G401 (cell line): ENCODE measurements around the gene IQCE. TPM values are rescaled to one million over a fixed set of nuclear protein-coding genes. Genes with fewer than 3 reads are reported as not detected.
"Not testable (repeated sequence)": the region's sequence is repeated elsewhere in the genome, so short reads cannot be mapped to it uniquely, and the experiment has no call there.

Source experiments
- DNase-seq: peaks from one replicate; pipeline ENCODE4 v3.0.0-alpha.2; 2015; ENCODE audit warnings: low spot score
- in situ Hi-C: cut with HindIII; loops from 2 replicates; pipeline ENCODE4 v1.10.0; 2016; ENCODE audit warnings: low sequenced_read_pairs, mixed read lengths
- total RNA-seq: library from RNA; depleted of rRNA; stranded (reverse); fragments of >200 nt; shearing (Covaris generic); gene quantifications from 2 replicates; pipeline ENCODE4 v1.2.3, GENCODE V29; 2014

The IQCE gene
- total RNA-seq, 1 experiment from 2014 or later, result 21.6 TPM

GRCh38 chr7:2530071-2530987, 28.4 kb upstream of the IQCE start:
- in situ Hi-C loops, result no loop called here

DNA sequence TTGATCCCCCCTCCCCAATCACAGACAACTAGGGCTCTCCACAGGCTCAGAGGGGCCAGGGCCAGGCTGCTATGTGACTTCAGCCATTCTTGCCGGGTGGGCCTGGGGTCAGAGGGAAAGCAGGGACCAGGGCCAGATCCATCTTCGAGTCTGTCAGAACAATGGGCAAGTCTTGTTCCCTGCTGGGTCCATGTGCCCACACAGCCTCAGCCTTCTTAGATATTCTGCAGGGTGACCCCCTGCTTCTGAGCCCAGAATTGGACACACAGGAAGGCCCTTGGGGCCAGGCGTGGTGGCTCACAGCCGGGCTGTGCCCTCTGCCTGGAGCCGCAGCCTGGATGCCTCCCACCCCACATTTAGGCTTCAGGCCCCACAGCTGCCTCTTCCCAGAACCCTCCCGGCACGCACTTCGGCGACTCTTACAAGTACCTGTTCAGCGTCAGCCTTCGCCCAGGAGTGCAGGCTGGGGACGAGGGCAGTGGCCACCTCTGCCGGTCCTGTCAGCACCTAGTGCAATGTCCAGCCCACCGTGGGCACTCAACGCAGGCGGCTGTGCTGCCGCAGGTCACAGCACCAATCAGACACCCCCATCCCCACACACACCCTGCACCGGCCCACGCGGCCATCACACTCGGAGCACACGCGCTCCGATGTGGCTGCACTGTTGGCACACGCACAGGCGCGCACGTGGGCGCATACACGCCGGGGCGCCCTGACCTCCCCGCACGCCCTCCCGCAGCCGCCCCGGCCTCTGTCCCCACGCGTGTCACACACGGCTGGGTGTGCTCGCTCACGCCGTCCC, 27.6 kb upstream of the IQCE start:
- in situ Hi-C loops, DNase-seq: not testable (repeated sequence)

More at GRCh38 chr7:2530071-2530987, 28.4 kb upstream of the IQCE start:
- no peak for DNase-seq

GRCh38 chr7:2531796-2532110, 27.0 kb upstream of the IQCE start:
- DNase-seq, in situ Hi-C loops: not testable (repeated sequence)

GRCh38 chr7:2532199-2532772, 26.5 kb upstream of the IQCE start:
- DNase-seq, in situ Hi-C loops: not testable (repeated sequence)

- DNase-seq, in situ Hi-C loops: not testable (repeated sequence)
These were observed 26.0 kb upstream of the IQCE start for GRCh38 chr7:2532816-2533215.

DNA sequence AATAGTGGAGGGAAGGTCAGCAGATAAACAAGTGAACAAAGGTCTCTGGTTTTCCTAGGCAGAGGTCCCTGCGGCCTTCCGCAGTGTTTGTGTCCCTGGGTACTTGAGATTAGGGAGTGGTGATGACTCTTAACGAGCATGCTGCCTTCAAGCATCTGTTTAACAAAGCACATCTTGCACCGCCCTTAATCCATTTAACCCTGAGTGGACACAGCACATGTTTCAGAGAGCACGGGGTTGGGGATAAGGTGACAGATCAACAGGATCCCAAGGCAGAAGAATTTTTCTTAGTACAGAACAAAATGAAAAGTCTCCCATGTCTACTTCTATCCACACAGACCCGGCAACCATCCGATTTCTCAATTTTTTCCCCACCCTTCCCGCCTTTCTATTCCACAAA, 25.2 kb upstream of the IQCE start:
- DNase-seq, in situ Hi-C loops: not testable (repeated sequence)

DNA sequence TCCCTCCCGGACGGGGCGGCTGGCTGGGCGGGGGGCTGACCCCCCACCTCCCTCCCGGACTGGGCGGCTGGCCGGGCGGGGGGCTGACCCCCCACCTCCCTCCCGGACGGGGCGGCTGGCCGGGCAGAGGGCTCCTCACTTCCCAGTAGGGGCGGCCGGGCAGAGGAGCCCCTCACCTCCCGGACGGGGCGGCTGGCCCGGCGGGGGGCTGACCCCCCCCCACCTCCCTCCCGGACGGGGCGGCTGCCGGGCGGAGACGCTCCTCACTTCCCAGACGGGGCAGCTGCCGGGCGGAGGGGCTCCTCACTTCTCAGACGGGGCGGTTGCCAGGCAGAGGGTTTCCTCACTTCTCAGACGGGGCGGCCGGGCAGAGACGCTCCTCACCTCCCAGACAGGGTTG, 24.6 kb upstream of the IQCE start:
- in situ Hi-C loops, DNase-seq: not testable (repeated sequence)

GRCh38 chr7:2535872-2536627, 22.7 kb upstream of the IQCE start:
- DNase-seq, in situ Hi-C loops: not testable (repeated sequence)

GRCh38 chr7:2537981-2538851, 20.6 kb upstream of the IQCE start:
- DNase-seq, result no peak
- in situ Hi-C loops, result no loop called here

DNA sequence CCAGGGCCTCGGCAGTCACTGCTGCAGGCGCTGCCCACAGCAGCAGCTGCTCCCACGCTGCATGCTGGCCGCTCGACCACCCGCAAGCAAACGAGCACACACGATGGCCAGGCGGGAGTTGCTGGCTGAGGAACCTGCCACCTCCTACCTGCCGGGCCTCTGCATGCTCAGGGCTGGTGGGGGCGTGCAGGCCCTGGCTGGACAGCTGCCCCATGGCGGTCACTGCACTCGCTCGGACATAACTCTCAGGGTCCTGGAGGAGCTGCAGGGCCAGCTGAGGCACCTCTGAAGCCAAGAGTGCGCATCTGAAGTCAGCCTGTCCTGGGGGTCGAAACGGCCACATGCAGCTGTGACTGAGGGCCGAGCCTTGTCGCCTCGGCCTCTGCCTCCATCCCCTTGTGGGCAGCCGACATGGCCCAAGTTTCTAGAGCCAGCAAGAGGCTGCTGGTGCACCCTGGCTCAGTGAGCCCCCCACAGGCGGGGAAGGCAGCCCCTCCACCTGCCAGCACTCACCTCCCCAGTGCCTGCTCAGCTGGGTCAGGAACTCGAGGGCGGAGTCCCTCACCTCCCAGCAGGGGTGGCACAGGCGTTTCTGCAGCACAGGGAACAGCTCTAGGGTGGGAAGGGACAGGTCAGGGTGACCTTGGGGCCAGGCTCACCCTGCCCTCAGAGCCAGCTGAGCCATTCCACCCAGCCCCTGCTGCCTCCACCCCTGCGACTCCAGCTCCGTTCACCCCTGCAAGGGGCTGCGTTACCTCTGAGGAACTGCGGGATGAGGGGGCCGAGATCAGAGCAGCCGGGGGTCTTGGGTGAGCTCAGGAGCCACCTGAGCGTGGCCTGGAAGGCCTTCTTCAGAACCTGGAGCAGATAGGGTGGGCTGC, 19.5 kb upstream of the IQCE start:
- in situ Hi-C loops, result no loop called here
- DNase-seq, result no peak

DNA sequence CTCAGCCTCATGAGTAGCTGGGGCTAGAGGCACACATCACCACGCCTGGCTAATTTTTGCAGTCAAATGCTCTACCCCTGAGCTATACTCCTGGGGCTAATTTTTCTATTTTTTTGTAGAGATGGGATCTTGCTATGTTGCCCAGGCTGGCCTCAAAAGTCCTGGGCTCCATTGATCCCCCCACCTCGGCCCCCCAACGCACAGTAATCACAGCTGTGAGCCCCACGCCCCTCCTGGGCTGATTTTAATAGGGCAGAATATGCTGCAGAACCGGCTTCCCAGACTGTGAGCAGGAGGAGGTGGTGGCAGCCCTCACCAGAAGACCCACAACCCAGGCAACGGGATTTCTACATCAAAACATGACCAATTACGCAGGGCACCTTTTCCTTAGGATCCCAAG, 18.6 kb upstream of the IQCE start:
- DNase-seq, result no peak
- in situ Hi-C loops, result no loop called here

- no peak for DNase-seq
- in situ Hi-C loops, result no loop called here
These were observed 18.1 kb upstream of the IQCE start for GRCh38 chr7:2540641-2541051.

DNA sequence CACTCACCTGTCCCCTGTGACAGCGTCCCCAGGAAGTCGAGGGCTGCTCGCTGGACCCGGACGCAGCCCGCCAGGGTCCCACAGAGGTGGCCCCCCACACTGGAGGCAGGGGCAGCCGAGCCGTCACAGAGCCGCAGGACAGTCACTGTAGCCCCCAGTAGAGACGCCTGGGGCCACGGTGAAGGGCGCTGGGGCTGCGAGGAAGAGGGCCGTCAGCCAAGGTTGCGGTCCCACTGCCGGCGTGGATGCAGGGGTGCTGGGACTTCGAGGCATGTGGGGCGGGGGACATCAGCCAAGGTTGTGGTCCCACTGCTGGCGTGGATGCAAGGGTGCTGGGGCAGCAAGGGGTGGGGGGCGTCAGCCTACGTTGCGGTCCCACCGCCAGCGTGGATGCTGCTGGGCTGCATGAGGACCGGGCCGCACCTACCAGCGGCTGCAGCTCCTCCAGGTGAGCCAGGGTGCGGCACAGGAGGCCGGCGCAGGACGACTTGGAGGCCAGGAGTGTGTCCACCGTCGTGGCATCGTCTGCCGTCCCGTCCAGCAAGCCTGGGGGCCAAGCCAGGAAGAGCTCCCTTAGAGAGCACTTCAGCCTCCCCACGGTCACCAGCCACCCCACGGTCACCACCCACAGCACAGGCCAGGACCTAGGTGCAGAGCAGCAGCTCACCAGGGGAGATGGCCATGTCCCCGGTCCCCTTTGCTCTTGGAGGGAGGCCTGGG, 17.3 kb upstream of the IQCE start:
- DNase-seq, result no peak
- in situ Hi-C loops, result no loop called here

DNA sequence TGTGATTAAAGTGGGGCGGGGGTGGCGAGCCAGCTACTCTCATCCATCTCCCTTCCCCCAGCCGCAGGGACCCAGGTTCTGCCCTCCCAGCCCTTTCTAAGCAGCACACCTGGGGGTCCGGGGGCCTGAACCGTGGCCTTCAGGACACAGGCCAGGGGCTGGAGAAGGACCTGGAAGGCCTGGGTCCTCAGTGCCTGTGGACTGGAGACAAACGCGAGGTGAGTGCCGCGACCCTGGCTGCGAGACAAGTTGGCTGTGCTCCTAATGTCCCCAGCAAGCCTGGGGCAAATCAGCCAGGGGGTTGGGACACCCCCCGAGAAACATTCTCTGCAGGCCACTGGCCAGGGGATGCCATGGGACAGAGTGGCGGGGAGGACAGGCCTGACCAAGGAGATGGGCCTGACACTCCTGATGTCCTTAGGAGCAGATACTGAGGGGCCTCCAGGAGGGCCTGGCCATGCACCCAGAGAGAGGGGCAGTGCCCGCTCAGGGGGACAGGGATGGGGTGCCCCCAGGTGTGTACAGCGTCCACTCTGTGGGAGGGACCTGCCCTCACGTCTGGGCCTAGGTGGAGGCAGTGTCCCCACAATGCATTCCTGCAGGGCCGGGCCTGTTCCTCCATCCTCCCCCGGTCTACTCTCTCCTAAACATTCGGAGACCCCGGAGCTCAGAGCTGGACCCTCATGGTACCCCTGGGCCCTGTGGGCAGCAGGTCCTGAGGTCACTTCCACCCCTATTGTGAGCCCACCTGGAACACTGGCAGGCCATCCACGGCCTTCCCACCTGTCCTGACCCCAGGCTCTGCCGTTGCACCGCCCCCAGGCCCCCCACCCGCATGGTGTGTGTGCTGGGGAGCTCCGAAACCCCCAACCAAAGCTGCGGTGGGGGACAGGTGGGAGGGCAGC, 16.5 kb upstream of the IQCE start:
- no peak for DNase-seq
- in situ Hi-C loops, result no loop called here

DNA sequence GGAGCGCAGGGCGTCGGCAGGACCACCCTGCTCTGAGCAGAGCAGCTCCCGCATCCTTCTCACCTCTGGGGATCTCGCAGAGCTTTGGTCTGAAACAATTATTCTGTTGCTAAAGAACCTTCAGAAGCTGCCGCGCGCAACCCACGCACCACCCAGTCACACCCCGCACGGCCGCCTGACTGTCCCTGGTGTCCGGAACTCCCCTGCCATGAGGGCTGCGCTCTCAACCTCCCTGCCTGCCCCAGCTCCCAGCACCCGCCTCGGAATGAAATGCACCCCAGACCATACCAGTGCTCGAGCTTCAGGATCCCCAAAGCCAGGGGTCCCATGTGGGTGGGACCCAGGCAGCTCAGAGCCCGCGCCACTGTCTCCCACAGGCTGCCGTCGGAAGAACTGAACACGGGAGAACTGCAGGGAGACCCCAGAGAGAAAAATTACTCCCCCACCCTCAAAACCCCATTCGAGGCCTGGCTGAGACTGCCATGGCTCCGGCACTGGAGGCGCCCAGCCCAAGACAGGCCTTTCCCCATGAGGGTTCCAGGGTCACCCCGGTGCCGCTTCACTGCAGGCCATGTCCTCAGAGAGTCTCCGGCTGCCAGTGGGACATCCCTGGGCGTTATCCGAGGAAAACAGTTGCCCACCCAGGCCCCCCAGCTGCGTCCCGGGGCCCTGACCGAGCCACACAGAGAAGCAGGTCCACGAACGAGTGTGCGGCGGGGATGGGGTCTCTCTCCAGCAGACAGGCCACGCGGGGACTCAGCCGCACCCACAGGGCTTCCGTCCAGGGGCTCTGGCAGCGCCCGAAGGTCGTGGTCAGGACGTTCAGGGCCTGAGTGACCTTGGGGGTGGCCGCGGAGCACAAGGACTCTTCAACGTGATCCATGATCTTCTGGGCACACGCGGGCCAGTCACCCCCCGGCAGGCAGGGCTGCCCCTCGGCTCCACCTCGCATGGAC, 15.6 kb upstream of the IQCE start:
- in situ Hi-C loops, result no loop called here
- no peak for DNase-seq
